K562 treated with DMSO at 1 percent for 48 hours (cell line): ENCODE results near the gene ELAVL3. TPM values are rescaled to one million over a fixed set of nuclear protein-coding genes. Genes with fewer than 3 reads are reported as not detected.

Source experiments
- total RNA-seq: library from RNA; unstranded; fragments of 300-600 nt; gene quantifications from 2 replicates; pipeline ENCODE4 v1.2.3, GENCODE V29; 2022; ENCODE audit warnings: low replicate concordance; ENCODE audit errors: extremely low read depth

ELAVL3 gene
- total RNA-seq: not detected in 2 replicates

GRCh38 chr19:11480715-11481533 lies at the start of gene ELAVL3:
Gene ELAVL3 (minus strand): TSS chr19:11481046. CDS start chr19:11480608, 438 bp downstream.

GRCh38 chr19:11528551-11529341 lies 47.9 kb upstream of the ELAVL3 start, which contains the start of gene ECSIT:
Gene ECSIT (minus strand): TSS chr19:11529134. CDS start chr19:11519170, 9,964 bp downstream.

GRCh38 chr19:11505504-11506100 lies 24.8 kb upstream of the ELAVL3 start, which contains the start of gene ZNF653:
Gene ZNF653 (minus strand): TSS chr19:11505839. CDS start chr19:11505786, 53 bp downstream.

GRCh38 chr19:11435057-11435832 lies 45.6 kb downstream of the ELAVL3 start, which contains the start of the genes ODAD3 and PRKCSH:
Gene ODAD3 (minus strand): TSS chr19:11435121. CDS start chr19:11435016, 105 bp downstream.
Gene PRKCSH (plus strand): TSS chr19:11435635. CDS start chr19:11436118, 483 bp downstream.

DNA sequence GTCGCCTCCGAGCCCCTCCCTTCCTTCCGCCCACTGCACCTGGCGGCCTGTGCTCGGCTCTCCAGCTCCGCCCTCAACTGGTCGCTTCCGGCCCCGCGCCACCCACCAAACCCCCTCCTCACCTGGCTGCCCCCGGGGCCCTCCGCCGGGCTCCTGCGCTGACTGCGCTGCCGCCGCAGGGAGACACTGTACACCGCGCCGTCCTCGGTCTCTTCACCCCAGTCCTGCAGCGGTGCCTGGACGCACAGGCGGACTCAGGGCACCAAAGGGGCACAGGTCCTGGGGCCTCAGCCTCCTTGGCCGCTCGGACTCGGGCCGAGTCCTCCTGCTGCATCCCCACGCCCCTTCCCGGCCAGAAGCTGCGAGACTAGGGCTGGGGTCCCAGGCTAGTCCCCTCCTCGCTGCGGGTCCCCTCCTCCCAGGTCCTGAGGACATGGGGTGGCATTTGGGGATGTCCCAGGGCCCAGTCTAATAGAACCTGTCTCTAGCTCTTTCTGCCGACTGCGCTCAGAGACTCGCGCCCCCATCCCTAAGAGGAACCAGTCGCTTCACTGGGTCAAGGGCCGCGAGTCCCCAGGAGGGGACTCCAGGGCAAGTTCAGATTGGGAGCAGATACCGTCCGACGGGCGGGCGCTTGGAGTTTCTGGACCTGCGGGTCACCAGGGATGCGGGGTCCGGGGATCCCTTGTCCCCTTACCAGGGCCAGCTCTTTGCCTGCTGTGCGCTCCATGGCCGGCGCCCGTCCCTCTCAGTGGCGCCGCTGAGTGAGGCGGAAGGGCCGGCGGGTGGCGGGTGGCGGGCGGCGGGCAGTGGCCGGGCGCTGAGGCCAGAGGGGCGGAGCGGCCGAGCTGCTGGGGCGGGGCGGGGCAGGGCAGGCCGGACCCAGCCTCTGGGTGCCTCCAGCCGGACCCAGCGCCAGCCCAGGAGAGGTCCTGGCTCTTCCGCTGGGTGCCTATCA lies 62.0 kb downstream of the ELAVL3 start, which contains the start of gene RGL3:
RGL3 (minus strand) TSS at position 766 of the 958 bp plus-strand sequence; CDS start at position 730, 36 bp downstream.

Other genes starting within 250 kb of the ELAVL3 start
- not detected in 2 replicates for gene ANGPTL8, start 241.4 kb downstream of the ELAVL3 start, total RNA-seq
- gene DOCK6, start 218.5 kb downstream of the ELAVL3 start, total RNA-seq: not detected in 2 replicates
- gene TSPAN16, start 184.9 kb downstream of the ELAVL3 start, total RNA-seq: not detected in 2 replicates
- not detected in 2 replicates for gene RAB3D, start 141.4 kb downstream of the ELAVL3 start, total RNA-seq
- not detected in 2 replicates for gene TMEM205, start 134.8 kb downstream of the ELAVL3 start, total RNA-seq
- gene CCDC159, start 134.5 kb downstream of the ELAVL3 start, total RNA-seq: not detected in 2 replicates
- not detected in 2 replicates for gene PLPPR2, start 125.6 kb downstream of the ELAVL3 start, total RNA-seq
- gene SWSAP1, start 106.4 kb downstream of the ELAVL3 start, total RNA-seq: not detected in 2 replicates
- not detected in 2 replicates for gene EPOR, start 96.7 kb downstream of the ELAVL3 start, total RNA-seq
- gene RGL3, start 61.7 kb downstream of the ELAVL3 start, total RNA-seq: not detected in 2 replicates
- not detected in 2 replicates for gene ODAD3, start 45.9 kb downstream of the ELAVL3 start, total RNA-seq
- gene PRKCSH, start 45.4 kb downstream of the ELAVL3 start, total RNA-seq: 230 TPM in 1 of 2 replicates, not detected in the other
- not detected in 2 replicates for gene ZNF653, start 24.8 kb upstream of the ELAVL3 start, total RNA-seq
- not detected in 2 replicates for gene ECSIT, start 48.1 kb upstream of the ELAVL3 start, total RNA-seq
- gene CNN1, start 57.8 kb upstream of the ELAVL3 start, total RNA-seq: not detected in 2 replicates
- not detected in 2 replicates for gene ELOF1, start 78.2 kb upstream of the ELAVL3 start, total RNA-seq
- gene ACP5, start 96.6 kb upstream of the ELAVL3 start, total RNA-seq: not detected in 2 replicates
- not detected in 2 replicates for gene ZNF627, start 116.4 kb upstream of the ELAVL3 start, total RNA-seq